Measurements from ENCODE around the gene GRID2. TPM values are rescaled to one million over a fixed set of nuclear protein-coding genes. Genes with fewer than 3 reads are reported as not detected.

GRID2 gene
- polyA plus RNA-seq, 1 of the 3 experiments (the other 2 are of a cell fraction): not detected

GRCh38 chr4:92677805-92678204, 374.0 kb downstream of the GRID2 start:
- Histone ChIP-seq H3K9me3 (no peaks in the 10 kb centered on the region), H3K27me3 (ENCODE audit: insufficient read depth) (no peaks in the 10 kb centered on the region), H3K9me2 (no peaks in the 10 kb centered on the region), H4K20me1 (ENCODE audit: insufficient read depth) (no peaks in the 10 kb centered on the region), H3K79me2 (ENCODE audit: insufficient read depth) (no peaks in the 10 kb centered on the region), H2AFZ (ENCODE audit: low read depth) (no peak overlapping the region), H3K4me3 (ENCODE audit: low read depth in 2 of 2, low read length in 1 of 2) (no peak overlapping the region), H3K36me3 (replicated peaks in 1 of 2; ENCODE audit: control insufficient read depth in 1 of 2, insufficient read depth in 2 of 2, low read length in 1 of 2) (no peaks in the 10 kb centered on the region), H3K4me1 (ENCODE audit: control insufficient read depth in 1 of 2, insufficient read depth in 2 of 2, low read depth in 1 of 2, low read length in 1 of 2) (no peaks in the 10 kb centered on the region), H3F3A (replicated peaks; ENCODE audit: insufficient read depth) (no peaks in the 10 kb centered on the region), H3K9ac (no peak overlapping the region), H3K27ac (ENCODE audit: low read depth in 2 of 2, low read length in 1 of 2) (no peak overlapping the region), H3K4me2 (no peak overlapping the region)
- DNase-seq: no peak
- ChIA-PET CTCF (no interaction called here), POLR2A (no interaction called here)
- no peak for TF ChIP-seq YY1 (IDR thresholded peaks at IDR 0.05; ENCODE audit: low read depth)
- no peak for TF ChIP-seq FOXJ3 (CRISPR knock-in tag; IDR thresholded peaks at IDR 0.05)
- no peak for TF ChIP-seq RCOR1 (IDR thresholded peaks at IDR 0.05; ENCODE audit: low read length)
- no peak for TF ChIP-seq SMC3 (IDR thresholded peaks at IDR 0.05; ENCODE audit: low read depth, low read length)
- TF ChIP-seq, protein P1, sequence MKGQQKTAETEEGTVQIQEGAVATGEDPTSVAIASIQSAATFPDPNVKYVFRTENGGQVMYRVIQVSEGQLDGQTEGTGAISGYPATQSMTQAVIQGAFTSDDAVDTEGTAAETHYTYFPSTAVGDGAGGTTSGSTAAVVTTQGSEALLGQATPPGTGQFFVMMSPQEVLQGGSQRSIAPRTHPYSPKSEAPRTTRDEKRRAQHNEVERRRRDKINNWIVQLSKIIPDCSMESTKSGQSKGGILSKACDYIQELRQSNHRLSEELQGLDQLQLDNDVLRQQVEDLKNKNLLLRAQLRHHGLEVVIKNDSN (IDR thresholded peaks at IDR 0.05; ENCODE audit: borderline replicate concordance, low read depth): no peak
- TF ChIP-seq NFIC (IDR thresholded peaks at IDR 0.05; ENCODE audit: borderline replicate concordance): no peak
- no peak for TF ChIP-seq TEAD4 (IDR thresholded peaks at IDR 0.05; ENCODE audit: borderline replicate concordance, insufficient read depth)
- TF ChIP-seq USF2 (IDR thresholded peaks at IDR 0.05; ENCODE audit: borderline replicate concordance, low read depth, low read length): no peak
- TF ChIP-seq ELF1 (IDR thresholded peaks at IDR 0.05): no peak
- TF ChIP-seq CTCF (IDR thresholded peaks at IDR 0.05): no peak
- no peak for TF ChIP-seq RFX5 (IDR thresholded peaks at IDR 0.05; ENCODE audit: low read length)
- TF ChIP-seq, protein P2, sequence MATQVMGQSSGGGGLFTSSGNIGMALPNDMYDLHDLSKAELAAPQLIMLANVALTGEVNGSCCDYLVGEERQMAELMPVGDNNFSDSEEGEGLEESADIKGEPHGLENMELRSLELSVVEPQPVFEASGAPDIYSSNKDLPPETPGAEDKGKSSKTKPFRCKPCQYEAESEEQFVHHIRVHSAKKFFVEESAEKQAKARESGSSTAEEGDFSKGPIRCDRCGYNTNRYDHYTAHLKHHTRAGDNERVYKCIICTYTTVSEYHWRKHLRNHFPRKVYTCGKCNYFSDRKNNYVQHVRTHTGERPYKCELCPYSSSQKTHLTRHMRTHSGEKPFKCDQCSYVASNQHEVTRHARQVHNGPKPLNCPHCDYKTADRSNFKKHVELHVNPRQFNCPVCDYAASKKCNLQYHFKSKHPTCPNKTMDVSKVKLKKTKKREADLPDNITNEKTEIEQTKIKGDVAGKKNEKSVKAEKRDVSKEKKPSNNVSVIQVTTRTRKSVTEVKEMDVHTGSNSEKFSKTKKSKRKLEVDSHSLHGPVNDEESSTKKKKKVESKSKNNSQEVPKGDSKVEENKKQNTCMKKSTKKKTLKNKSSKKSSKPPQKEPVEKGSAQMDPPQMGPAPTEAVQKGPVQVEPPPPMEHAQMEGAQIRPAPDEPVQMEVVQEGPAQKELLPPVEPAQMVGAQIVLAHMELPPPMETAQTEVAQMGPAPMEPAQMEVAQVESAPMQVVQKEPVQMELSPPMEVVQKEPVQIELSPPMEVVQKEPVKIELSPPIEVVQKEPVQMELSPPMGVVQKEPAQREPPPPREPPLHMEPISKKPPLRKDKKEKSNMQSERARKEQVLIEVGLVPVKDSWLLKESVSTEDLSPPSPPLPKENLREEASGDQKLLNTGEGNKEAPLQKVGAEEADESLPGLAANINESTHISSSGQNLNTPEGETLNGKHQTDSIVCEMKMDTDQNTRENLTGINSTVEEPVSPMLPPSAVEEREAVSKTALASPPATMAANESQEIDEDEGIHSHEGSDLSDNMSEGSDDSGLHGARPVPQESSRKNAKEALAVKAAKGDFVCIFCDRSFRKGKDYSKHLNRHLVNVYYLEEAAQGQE (IDR thresholded peaks at IDR 0.05; ENCODE audit: low read depth, low read length): no peak
- TF ChIP-seq, protein P3, sequence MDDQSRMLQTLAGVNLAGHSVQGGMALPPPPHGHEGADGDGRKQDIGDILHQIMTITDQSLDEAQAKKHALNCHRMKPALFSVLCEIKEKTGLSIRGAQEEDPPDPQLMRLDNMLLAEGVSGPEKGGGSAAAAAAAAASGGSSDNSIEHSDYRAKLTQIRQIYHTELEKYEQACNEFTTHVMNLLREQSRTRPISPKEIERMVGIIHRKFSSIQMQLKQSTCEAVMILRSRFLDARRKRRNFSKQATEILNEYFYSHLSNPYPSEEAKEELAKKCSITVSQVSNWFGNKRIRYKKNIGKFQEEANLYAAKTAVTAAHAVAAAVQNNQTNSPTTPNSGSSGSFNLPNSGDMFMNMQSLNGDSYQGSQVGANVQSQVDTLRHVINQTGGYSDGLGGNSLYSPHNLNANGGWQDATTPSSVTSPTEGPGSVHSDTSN (IDR thresholded peaks at IDR 0.05): no peak
- no peak for TF ChIP-seq EZH2phosphoT487 (IDR thresholded peaks at IDR 0.05; ENCODE audit: borderline replicate concordance, low read depth)
- no peak for TF ChIP-seq EP300 (IDR thresholded peaks at IDR 0.05; ENCODE audit: borderline replicate concordance in 1 of 2, low read depth in 1 of 2, low read length in 1 of 2)
- WGBS (ENCODE audit: low lambda C conversion rate): 68% methylated on average over 3 of the region's 3 CpGs

Measured in SK-N-SH (cell line).